Esophagus muscularis mucosa (tissue), 3 donors: ENCODE measurements around the gene SPON1.

ENCODE experiments used
- CTCF ChIP-seq, 3 experiments: fragments of 200-600 bp in 2 of 3; fragments of 450-650 bp in 1 of 3; sonication (generic) in 2 of 3; IDR thresholded peaks; one replicate each; pipeline ENCODE4 v1.5.1; 2017 to 2019; ENCODE audit warnings: antibody characterized with exemption in 3 of 3, mild to moderate bottlenecking in 2 of 3, moderate library complexity in 1 of 3
- POLR2A ChIP-seq: fragments of 450-650 bp; IDR thresholded peaks from one replicate; pipeline ENCODE4 v1.6.1; 2017; ENCODE audit warnings: antibody characterized with exemption, moderate library complexity, mild to moderate bottlenecking, low read depth

GRCh38 chr11:14308114-14308896 is 345.8 kb downstream of the SPON1 start:
- TF ChIP-seq CTCF (IDR thresholded peaks at IDR 0.05) (peak; percentile 34 to 58 (median 36)), POLR2A (no peak)
